M059J (cell line): Measurements from ENCODE around the gene PCDHB6. TPM values are rescaled to one million over a fixed set of nuclear protein-coding genes. Genes with fewer than 3 reads are reported as not detected.
A peak's percentile ranks its signal among the peaks of the same experiment; 100 is the strongest.
"Not testable (repeated sequence)": the region's sequence is repeated elsewhere in the genome, so short reads cannot be mapped to it uniquely, and the experiment has no call there.

ENCODE experiments used
- DNase-seq: peaks from one replicate; pipeline ENCODE4 v3.0.0-alpha.2; 2012; ENCODE audit warnings: low read depth
- total RNA-seq: library from RNA; depleted of rRNA; stranded (reverse); fragments of >200 nt; shearing (Covaris generic); gene quantifications from 2 replicates; pipeline ENCODE4 v1.2.3, GENCODE V29; 2014

The PCDHB6 gene
- total RNA-seq, 1 experiment from 2014 or later, result 0.62 TPM

DNA sequence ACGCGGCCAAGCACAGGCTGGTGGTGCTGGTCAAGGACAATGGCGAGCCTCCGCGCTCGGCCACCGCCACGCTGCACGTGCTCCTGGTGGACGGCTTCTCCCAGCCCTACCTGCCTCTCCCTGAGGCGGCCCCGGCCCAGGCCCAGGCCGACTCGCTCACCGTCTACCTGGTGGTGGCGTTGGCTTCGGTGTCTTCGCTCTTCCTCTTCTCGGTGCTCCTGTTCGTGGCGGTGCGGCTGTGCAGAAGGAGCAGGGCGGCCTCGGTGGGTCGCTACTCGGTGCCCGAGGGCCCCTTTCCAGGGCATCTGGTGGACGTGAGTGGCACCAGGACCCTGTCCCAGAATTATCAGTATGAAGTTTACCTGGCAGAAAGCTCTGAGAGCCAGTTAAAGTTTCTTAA, 8.0 kb downstream of the PCDHB6 start:
- DNase-seq, result not testable (repeated sequence)

DNA sequence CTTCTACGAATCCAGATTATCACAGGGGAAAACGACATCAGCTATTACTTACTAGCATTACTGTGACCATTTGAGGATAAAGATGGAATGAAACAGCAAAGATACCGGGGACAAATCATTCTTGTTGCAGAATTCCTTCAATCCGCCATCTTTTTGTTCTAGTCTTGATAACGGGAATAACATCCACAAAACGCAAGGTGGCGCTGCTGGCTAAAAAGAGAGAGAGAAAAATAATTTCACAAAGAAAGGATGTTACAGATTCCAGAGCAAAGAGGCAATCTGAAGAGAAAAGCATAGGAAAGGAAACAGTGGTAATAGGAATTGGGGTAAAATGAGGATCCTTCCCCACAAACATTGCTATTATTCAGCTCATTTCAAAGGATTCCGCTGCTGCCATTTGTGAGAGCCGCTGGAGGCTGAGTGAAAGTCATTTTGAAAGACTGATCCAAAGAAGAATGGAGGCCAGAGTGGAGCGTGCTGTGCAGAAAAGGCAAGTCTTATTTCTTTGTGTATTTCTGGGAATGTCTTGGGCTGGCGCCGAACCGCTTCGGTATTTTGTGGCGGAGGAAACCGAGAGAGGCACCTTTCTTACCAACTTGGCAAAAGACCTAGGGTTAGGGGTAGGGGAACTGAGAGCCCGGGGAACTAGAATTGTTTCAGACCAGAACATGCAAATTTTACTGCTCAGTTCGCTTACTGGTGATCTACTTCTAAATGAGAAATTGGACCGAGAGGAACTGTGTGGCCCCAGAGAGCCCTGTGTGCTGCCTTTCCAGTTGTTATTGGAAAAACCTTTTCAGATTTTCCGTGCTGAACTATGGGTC, 22.7 kb downstream of the PCDHB6 start, which contains the start of gene PCDHB7:
Gene PCDHB7 (plus strand): TSS at position 264 of the 824 bp plus-strand sequence. CDS start 192 bp downstream, at position 456.
- DNase-seq, result peak; percentile 68

DNA sequence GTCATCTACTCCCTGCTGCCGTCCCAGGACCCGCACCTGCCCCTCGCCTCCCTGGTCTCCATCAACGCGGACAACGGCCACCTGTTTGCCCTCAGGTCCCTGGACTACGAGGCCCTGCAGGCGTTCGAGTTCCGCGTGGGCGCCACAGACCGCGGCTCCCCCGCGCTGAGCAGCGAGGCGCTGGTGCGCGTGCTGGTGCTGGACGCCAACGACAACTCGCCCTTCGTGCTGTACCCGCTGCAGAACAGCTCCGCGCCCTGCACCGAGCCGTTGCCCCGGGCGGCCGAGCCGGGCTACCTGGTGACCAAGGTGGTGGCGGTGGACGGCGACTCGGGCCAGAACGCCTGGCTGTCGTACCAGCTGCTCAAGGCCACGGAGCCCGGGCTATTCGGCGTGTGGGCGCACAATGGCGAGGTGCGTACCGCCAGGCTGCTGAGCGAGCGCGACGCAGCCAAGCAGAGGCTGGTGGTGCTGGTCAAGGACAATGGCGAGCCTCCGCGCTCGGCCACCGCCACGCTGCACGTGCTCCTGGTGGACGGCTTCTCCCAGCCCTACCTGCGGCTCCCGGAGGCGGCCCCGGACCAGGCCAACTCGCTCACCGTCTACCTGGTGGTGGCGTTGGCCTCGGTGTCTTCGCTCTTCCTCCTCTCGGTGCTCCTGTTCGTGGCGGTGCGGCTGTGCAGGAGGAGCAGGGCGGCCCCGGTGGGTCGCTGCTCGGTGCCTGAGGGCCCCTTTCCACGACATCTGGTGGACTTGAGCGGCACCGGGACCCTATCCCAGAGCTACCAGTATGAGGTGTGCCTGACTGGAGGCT, 24.6 kb downstream of the PCDHB6 start:
- DNase-seq, result not testable (repeated sequence)

DNA sequence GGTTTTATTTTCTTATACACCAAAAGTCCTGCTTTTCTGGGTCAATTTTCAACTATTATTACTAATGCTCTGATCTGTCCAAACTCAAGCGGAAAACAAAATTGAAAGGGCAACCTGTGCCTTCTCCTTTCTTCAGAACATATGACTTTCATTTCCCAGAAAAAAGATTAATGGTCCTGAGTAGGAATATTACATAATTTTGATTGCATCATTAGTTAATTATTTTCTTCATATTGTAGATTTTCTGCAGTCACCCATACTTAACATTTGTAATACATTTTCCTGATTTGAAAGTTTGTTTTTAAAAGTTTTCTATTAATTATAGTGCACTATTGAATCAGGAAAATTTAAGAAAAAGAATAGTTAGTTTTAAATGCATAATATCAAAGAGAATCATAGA, 26.1 kb downstream of the PCDHB6 start:
- DNase-seq, result no peak

DNA sequence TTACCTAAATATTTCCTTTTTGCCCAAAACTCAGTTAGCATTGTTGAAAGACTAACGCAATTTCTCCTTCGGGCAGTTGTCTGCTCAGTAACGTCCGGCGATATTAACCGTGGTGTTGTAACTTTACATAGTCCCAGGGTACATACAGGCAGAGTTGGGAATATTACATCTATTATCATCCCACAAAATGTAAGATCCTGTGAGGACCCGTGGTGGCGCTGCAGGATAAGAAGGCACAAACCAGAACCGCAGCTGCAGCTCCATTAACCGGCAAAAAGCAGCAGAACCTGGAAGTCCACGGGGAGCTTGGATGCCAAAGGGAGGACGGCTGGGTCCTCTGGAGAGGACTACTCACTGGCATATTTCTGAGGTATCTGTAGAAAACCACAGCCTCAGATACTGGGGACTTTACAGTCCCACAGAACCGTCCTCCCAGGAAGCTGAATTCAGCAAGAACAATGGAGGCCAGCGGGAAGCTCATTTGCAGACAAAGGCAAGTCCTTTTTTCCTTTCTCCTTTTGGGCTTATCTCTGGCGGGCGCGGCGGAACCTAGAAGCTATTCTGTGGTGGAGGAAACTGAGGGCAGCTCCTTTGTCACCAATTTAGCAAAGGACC, 27.8 kb downstream of the PCDHB6 start, which contains the start of gene PCDHB8:
Gene PCDHB8 (plus strand): TSS at position 214 of the 615 bp plus-strand sequence. CDS start 245 bp downstream, at position 459.
- not testable (repeated sequence) for DNase-seq

DNA sequence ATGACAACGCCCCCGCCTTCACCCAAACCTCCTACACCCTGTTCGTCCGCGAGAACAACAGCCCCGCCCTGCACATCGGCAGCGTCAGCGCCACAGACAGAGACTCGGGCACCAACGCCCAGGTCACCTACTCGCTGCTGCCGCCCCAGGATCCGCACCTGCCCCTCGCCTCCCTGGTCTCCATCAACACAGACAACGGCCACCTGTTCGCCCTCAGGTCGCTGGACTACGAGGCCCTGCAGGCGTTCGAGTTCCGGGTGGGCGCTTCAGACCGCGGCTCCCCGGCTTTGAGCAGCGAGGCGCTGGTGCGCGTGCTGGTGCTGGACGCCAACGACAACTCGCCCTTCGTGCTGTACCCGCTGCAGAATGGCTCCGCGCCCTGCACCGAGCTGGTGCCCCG, 29.5 kb downstream of the PCDHB6 start:
- DNase-seq, result not testable (repeated sequence)

DNA sequence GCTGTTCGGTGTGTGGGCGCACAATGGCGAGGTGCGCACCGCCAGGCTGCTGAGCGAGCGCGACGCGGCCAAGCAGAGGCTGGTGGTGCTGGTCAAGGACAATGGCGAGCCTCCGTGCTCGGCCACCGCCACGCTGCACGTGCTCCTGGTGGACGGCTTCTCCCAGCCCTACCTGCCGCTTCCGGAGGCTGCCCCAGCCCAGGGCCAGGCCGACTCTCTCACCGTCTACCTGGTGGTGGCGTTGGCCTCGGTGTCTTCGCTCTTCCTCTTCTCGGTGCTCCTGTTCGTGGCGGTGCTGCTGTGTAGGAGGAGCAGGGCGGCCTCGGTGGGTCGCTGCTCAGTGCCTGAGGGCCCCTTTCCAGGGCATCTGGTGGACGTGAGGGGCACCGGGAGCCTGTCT, 30.0 kb downstream of the PCDHB6 start:
- not testable (repeated sequence) for DNase-seq

DNA sequence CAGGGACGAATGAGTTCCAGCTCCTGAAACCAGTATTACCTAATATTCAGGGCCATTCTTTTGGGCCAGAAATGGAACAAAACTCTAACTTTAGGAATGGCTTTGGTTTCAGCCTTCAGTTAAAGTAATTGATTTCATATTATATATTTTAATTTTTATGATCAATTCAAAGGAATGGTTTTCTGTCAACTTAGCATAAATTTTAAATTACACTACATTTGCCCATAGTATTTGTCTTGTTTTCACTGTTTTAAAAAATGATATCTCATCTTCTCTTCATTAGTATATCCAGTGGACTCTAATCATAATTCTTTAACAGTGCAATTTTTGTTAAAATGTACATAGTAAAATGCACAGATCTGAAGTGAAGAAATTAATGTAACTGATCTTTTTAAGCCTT, 30.5 kb downstream of the PCDHB6 start:
- DNase-seq, result no peak

DNA sequence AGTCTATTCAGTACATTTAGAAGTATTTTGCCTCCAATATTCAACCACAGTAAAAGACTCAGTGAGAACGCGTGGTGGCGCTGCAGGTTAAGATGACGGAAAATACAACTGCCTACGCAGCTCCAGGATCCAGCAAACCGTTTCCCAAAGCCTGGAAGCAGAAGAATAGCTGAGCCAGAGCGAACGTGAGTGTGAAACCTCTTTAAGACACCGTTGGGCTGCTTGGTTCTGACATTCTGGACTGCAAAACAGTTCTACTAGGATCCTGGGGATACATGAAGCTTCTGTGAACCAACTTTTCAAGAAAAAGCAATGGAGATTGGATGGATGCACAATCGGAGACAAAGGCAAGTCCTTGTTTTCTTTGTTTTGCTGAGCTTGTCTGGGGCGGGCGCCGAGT, 32.4 kb downstream of the PCDHB6 start, which contains the start of gene PCDHB16:
Gene PCDHB16 (plus strand): TSS at position 140 of the 400 bp plus-strand sequence. CDS start 173 bp downstream, at position 313.
- peak; percentile 71 for DNase-seq

DNA sequence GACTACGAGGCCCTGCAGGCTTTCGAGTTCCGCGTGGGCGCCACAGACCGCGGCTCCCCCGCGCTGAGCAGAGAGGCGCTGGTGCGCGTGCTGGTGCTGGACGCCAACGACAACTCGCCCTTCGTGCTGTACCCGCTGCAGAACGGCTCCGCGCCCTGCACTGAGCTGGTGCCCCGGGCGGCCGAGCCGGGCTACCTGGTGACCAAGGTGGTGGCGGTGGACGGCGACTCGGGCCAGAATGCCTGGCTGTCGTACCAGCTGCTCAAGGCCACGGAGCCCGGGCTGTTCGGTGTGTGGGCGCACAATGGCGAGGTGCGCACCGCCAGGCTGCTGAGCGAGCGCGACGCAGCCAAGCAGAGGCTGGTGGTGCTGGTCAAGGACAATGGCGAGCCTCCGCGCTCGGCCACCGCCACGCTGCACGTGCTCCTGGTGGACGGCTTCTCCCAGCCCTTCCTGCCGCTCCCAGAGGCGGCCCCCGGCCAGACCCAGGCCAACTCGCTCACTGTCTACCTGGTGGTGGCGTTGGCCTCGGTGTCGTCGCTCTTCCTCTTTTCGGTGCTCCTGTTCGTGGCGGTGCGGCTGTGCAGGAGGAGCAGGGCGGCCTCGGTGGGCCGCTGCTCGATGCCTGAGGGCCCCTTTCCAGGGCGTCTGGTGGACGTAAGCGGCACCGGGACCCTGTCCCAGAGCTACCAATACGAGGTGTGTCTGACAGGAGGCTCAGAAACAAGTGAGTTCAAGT, 34.4 kb downstream of the PCDHB6 start:
- DNase-seq, result not testable (repeated sequence)

DNA sequence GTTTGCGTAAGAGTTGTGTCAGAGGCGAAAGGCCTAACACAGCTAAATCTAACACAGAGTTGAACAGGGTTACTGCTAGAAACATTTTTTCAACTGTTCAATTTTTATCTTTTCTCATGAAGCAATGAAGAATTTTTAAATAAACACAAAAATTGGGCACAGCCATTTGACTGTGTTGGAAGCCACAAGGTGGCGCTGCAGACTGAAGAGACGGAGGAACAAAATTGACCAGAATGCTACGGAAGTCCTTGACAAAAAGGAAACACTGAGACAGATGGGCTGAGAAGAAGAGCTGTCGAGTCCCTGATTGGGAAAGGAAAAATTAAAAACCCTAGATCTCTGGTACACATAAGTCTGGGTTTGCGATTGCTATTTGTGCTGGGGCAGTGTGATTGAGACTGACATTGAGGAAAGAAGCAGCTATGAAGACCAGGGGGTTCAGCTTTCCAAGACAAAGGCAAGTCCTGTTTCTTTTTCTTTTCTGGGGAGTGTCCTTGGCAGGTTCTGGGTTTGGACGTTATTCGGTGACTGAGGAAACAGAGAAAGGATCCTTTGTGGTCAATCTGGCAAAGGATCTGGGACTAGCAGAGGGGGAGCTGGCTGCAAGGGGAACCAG, 37.1 kb downstream of the PCDHB6 start, which contains the start of gene PCDHB9:
Gene PCDHB9 (plus strand): TSS at position 265 of the 616 bp plus-strand sequence. CDS start 158 bp downstream, at position 423.
- DNase-seq, result peak; percentile 56

DNA sequence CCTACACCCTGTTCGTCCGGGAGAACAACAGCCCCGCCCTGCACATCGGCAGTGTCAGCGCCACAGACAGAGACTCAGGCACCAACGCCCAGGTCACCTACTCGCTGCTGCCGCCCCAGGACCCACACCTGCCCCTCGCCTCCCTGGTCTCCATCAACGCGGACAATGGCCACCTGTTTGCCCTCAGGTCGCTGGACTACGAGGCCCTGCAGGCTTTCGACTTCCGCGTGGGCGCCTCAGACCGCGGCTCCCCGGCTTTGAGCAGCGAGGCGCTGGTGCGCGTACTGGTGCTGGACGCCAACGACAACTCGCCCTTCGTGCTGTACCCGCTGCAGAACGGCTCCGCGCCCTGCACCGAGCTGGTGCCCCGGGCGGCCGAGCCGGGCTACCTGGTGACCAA, 38.8 kb downstream of the PCDHB6 start:
- DNase-seq, result not testable (repeated sequence)

DNA sequence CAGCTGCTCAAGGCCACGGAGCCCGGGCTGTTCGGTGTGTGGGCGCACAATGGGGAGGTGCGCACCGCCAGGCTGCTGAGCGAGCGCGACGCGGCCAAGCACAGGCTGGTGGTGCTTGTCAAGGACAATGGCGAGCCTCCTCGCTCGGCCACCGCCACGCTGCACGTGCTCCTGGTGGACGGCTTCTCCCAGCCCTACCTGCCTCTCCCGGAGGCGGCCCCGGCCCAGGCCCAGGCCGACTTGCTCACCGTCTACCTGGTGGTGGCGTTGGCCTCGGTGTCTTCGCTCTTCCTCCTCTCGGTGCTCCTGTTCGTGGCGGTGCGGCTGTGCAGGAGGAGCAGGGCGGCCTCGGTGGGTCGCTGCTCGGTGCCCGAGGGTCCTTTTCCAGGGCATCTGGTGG, 39.3 kb downstream of the PCDHB6 start:
- DNase-seq, result not testable (repeated sequence)

DNA sequence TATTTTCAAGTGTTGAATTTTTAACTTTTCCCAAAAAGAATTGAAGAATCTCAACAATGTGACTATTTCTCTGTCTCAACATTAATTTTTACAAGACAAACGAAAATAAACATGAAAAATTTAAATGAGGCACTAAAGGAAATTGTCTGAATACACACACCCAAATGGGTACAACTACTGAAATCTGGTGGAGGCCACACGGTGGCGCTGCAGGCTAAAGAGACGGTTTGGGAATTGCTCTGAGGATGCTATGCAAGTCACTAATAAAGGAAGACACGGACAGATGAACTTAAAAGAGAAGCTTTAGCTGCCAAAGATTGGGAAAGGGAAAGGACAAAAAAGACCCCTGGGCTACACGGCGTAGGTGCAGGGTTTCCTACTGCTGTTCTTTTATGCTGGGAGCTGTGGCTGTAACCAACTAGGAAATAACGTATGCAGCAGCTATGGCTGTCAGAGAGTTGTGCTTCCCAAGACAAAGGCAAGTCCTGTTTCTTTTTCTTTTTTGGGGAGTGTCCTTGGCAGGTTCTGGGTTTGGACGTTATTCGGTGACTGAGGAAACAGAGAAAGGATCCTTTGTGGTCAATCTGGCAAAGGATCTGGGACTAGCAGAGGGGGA, 42.4 kb downstream of the PCDHB6 start, which contains the start of gene PCDHB10:
Gene PCDHB10 (plus strand): TSS at position 244 of the 616 bp plus-strand sequence. CDS start 200 bp downstream, at position 444.
- DNase-seq, result peak; percentile 47

DNA sequence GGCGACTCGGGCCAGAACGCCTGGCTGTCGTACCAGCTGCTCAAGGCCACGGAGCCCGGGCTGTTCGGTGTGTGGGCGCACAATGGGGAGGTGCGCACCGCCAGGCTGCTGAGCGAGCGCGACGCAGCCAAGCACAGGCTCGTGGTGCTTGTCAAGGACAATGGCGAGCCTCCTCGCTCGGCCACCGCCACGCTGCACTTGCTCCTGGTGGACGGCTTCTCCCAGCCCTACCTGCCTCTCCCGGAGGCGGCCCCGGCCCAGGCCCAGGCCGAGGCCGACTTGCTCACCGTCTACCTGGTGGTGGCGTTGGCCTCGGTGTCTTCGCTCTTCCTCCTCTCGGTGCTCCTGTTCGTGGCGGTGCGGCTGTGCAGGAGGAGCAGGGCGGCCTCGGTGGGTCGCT, 44.5 kb downstream of the PCDHB6 start:
- DNase-seq, result not testable (repeated sequence)

DNA sequence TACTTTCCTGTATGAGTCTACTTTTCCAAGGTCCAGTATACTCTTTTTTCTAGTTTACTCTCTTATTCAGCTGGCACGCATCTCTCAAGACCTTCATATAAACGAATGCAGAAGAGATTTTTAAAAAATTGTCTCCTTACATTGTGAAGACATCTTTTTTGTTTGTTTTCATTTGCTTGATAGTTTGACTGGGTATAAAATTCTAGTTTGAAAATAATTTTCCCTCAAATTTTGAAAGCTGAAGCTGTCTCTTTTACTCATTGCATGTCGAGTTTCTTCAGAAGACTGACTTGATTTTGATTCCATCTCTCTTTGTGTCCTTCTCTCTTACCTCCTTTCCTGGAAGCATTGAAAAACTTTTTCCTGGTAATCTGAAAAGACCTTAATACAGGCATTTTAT, 46.5 kb downstream of the PCDHB6 start:
- DNase-seq, result no peak

DNA sequence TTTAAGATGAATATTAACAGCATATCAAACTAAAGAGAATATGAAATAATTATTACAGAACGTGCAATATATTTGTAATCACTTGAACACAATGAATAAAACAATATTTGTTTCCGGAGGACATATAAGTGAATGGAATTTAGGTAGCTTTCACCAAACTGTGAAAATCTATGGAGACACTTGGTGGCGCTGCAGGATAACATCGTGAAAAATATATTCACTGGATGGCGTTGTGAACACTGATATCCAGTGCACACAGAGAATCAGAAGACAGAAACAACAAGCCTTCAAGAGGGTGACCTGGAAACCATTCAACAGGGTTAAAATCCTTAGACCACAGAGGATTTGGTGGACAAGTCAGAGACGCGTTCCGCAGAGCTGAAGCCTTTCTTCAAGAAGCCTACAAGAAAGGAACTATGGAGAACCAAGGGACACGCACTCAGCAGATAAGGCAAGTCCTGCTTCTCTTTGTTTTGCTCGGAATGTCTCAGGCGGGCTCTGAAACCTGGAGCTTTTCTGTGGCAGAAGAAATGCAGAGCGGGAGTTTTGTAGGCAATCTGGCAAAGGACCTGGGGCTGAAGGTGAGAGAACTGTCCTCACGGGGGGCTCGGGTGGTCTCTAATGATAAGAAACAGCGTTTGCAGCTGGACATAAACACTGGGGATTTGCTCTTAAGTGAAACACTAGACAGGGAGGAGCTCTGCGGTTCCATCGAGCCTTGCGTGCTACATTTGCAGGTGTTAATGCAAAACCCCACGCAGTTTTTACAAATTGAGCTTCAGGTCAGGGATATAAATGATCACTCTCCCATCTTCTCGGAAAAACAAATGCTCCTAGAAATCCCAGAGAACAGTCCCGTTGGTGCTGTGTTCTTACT, 49.7 kb downstream of the PCDHB6 start, which contains the start of gene PCDHB11:
Gene PCDHB11 (plus strand): TSS at position 269 of the 877 bp plus-strand sequence. CDS start 148 bp downstream, at position 417.
- no peak for DNase-seq

DNA sequence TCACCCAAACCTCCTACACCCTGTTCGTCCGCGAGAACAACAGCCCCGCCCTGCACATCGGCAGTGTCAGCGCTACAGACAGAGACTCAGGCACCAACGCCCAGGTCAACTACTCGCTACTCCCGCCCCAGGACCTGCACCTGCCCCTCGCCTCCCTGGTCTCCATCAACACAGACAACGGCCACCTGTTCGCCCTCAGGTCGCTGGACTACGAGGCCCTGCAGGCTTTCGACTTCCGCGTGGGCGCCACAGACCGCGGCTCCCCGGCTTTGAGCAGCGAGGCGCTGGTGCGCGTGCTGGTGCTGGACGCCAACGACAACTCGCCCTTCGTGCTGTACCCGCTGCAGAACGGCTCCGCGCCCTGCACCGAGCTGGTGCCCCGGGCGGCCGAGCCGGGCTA, 51.3 kb downstream of the PCDHB6 start:
- not testable (repeated sequence) for DNase-seq

DNA sequence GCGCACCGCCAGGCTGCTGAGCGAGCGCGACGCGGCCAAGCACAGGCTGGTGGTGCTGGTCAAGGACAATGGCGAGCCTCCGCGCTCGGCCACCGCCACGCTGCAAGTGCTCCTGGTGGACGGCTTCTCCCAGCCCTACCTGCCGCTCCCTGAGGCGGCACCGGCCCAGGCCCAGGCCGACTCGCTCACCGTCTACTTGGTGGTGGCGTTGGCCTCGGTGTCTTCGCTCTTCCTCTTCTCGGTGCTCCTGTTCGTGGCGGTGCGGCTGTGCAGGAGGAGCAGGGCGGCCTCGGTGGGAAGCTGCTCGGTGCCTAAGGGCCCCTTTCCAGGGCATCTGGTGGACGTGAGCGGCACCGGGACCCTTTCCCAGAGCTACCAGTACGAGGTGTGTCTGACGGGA, 51.8 kb downstream of the PCDHB6 start:
- DNase-seq, result not testable (repeated sequence)
